NCI-H2081 treated with DMSO at 0.1 percent for 48 hours (cell line): ENCODE data around the gene CTSK.
"Not testable (repeated sequence)": the region's sequence is repeated elsewhere in the genome, so short reads cannot be mapped to it uniquely, and the experiment has no call there.

Experiments used
- DNase-seq: peaks from one replicate; lab custom pipeline; 2025; lab: John Stamatoyannopoulos, UW

CTSK gene

DNA sequence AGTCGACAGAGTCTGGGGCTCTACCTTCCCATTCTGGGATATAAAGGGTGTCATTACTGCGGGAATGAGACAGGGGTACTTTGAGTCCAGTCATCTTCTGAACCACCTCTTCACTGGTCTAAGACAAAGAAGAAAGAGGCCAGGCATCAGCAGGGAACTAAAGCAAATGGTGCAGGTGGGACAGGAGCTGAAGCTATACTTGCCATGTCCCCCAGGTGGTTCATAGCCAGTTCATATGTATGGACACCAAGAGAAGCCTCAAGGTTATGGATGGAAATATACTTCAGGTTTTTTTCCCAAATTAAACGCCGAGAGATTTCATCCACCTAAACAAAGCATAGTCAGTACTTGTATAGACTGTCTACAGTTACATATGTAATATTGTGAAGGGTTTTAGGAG lies 2.2 kb downstream of the CTSK start:
- DNase-seq: no peak

- DNase-seq: no peak
These were observed 3.4 kb downstream of the CTSK start for GRCh38 chr1:150804671-150805070.

DNA sequence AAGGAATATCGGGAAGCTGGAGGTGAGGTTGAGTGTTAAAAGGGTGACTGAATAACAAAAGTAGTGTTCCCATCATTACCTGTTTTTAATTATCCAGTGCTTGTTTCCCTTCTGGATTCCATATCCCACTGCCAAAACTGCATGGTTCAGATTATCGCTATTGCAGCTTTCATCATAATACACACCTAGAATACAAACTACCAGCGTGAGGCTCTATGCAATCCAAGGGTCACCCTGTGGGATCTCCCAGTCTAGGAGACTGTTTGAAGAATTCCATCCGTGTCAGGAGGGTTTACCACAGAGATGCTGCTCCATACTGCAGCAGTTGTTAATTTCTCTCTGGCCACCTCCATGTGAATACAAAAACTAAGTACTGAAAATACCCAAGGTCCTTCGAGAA lies 9.0 kb downstream of the CTSK start:
- DNase-seq: no peak

DNA sequence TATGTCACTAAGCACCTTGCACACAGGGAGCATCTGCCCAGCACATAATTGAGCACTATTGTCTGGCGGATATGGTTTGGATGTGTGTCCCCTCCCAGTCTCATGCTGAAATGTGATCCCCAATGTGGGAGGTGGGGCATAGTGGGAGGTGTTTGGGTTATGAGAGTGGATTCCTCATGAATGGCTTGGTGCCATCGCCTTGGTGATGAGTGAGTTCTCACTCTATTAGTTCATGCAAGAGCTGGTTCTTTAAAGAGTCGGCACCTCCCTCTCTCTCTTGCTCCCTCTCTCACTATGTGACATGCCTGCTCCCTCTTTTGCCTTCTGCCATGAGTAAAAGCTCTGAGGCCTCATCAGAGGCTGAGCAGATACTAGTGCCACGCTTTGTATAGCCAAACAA lies 9.5 kb downstream of the CTSK start:
- DNase-seq: peak; percentile 77

GRCh38 chr1:150796374-150796773 lies 11.7 kb downstream of the CTSK start:
- DNase-seq: no peak

DNA sequence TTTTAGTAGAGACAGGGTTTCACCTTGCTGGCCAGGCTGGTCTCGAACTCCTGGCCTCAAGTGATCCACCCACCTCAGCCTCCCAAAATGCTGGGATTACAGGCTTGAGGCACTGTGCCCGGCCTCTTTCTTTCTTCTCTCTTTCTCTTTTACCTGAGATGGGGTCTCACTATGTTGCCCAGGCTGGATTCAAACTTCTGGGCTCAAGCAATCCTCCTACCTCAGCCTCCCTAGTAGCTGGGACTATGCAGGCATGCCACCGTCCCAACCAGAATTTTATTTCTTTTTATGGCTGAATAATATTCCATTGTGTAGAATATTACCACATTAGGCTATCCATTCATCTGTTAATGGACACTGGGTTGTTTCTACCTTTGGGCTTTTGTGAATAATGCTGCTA lies 14.3 kb downstream of the CTSK start:
- DNase-seq: not testable (repeated sequence)

GRCh38 chr1:150793221-150793620 lies 14.8 kb downstream of the CTSK start:
- no peak for DNase-seq

- no peak for DNase-seq
These were observed 16.5 kb downstream of the CTSK start for GRCh38 chr1:150791585-150791984.

DNA sequence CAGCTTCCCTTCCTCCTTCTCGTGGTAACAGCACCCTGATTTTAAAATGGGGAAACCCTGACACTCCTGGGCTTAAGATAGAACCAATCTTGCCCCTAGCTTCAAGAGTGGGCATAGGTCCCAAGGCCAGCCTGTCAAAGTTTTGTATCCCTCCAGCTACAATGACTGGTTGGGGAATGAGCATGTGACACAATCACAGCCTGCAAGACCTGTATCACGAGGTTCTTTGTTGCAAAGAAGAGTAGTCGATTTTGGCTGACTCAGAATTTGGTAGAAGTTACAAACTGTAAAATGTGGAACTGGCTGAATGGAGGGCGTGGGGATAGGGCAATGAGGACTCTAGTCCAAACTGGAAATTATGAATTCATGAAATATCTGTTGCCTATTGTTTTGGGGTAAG lies 18.7 kb downstream of the CTSK start:
- DNase-seq: no peak

DNA sequence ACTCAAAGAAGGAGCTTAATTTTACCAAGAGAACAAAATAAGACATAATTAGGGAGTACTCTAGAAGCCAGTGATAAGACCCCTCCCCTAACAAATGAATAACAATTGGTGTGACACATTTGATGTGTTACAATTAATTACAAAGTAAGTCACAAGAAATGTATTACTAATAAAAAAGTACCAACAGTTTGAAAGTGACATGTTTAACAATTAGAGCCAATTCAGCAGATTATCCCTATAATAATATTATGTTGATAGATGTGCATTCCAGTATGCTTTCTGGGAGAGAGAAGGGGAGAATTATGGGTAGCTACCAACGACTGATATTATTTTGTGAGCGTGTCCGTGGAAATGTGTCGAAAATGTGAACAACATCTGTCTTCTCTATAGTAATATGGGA lies 19.1 kb downstream of the CTSK start:
- DNase-seq: no peak

GRCh38 chr1:150787455-150787854 lies 20.6 kb downstream of the CTSK start:
- no peak for DNase-seq

DNA sequence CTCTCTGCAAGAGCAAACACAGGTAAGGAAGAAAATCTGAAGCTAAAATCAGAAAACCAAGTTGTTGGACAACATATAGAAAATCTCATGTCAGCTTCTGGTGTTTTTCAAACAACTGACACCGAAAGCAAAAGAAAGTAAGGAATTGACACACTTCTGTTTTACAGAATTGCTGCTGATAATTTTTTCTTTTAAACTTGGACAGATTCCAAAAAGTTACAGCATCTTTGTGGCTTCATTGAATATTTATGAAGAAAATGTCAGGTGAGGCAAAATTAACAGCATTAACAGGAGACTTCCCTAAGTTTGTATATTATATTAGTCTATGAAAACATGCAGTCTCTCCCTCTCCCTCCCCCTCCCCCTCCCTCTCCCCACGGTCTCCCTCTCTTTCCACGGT lies 27.6 kb downstream of the CTSK start:
- no peak for DNase-seq

GRCh38 chr1:150778409-150778808 lies 29.7 kb downstream of the CTSK start:
- no peak for DNase-seq

DNA sequence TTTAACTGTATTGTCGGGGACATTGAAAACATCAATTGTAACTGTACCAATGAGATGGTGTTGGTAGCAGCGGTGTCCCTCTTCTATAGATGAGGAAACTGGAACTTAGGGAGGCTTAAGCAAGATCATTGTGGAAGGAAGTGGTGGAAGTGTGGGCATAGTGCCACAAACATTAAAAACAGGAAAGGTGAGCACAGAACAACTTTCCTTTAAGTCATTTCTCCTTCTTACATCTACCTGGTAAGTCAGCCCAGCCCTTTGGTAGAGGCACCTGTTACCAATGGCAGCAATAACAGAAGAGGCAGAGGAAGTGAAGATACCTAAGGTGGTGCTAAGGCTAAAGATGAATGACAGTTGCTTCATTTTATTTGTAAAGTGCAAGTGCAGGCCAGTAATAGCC lies 30.5 kb downstream of the CTSK start:
- DNase-seq: no peak

GRCh38 chr1:150775931-150776505 lies 32.0 kb downstream of the CTSK start:
- not testable (repeated sequence) for DNase-seq

- DNase-seq: no peak
These were observed 32.8 kb downstream of the CTSK start for GRCh38 chr1:150775276-150775675.

GRCh38 chr1:150772326-150772725 lies 35.7 kb downstream of the CTSK start:
- no peak for DNase-seq

DNA sequence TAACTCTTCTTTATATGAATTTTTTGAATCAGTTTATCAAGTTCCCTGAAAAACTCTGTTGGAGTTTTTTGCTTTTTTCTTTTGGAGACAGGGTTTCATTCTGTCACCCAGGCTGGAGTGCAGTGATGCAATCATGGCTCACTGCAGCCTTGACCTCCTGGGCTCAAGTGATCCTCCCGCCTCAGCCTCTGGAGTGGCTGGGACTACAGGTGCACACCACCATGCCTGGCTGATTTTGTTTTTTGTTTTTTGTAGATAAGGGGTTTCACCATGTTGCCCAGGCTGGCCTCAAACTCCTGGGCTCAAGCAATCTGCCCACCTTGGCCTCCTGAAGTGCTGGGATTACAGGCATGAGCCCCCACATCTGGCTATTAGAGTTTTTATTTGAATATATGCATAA lies 40.4 kb downstream of the CTSK start:
- not testable (repeated sequence) for DNase-seq

GRCh38 chr1:150765977-150766301 lies 42.1 kb downstream of the CTSK start:
- not testable (repeated sequence) for DNase-seq

DNA sequence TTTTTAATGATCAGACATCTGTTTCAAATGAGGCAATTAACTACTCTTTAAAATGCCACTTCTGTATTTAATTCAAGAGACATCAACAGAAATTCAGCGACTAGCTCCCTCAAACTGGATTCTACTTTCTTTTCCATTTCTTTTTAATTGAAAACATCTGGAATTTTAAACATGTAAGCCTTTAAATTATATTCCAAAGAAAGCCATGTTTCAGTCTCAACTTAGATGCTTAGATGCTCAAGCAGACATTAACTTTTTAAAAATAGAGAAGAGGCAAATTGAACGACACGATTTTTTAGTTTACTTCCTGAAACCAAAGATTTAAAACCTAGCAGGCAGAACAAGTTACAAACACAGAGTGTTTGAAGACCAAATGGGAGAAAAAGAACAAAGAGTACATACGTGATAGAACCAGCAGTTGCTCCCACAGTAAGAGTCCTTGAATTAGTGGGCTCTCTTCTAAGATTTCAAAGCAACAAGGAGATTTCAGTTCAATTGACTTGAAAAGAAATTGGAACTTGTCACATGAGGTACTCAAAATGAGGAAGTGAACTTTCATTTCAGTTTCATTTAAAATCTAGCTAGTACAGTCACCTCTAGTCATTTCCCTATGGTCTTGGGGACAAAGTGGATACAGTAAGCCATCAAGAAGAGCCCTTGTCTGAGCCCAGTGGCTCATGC lies 42.6 kb downstream of the CTSK start, which contains the start of gene CTSS:
CTSS (minus strand) TSS at position 483 of the 681 bp plus-strand sequence. CDS start 1,015 bp downstream, outside the sequence.
- no peak for DNase-seq

DNA sequence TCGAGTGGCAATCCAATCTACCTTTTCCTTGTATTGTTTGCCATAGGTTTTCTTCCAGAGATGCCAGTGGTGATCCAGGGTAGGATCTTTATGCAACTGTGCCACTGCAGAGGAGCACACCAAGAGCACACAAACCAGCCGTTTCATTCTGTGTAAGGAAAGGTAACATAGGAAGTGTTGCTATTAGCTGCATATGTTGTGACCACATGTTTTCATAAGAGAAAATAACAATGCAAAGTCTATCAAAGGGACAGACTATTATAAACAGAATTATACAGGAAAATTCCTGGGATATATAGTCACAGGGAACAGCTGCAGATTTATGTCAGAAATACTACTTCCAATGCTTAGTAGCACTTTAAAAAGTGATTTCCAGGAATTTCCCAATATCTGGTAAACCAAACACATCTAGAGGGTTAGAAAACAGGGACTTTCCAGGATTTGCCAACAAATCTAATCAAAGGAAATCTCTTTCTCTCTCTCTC lies 43.4 kb downstream of the CTSK start:
- DNase-seq: no peak

DNA sequence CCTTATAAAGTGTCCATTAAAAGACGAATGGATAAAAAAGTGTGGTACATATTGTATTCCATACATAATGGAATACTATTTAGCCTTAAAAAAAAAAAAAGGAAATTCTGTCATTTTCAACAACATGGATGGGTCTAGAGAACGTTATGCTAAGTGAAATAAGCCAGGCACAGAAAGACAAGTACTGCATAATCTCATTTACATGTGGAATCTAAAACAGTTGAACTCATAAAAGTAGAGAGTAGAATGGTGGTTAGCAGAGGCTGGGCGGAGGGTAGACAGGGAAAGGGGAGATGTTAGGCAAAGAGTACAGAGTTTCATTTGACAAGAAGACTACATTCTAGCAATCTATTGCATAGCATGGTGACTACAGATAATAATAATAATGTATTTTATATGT lies 45.0 kb downstream of the CTSK start:
- no peak for DNase-seq

DNA sequence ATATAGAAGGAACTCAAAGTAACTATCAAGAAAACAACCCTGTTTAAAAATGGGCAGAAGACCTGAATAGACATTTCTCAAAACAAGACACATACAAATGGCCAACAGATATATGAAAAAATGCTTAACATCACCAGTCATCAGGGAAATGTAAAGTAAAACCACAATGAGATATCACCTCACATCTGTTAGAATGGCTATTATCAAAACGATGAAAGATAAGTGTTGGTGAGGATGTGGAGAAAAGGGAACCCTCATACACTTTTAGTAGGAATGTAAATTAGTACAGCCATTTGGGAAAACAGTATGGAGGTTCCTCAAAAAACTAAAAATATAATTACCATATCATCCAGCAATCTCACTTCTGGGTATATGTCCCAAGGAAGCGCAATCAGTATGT lies 45.5 kb downstream of the CTSK start:
- DNase-seq: no peak

- no peak for DNase-seq
These were observed 46.3 kb downstream of the CTSK start for GRCh38 chr1:150761801-150762200.
